ENCODE data around the gene ZNF804B.

The ZNF804B gene

DNA sequence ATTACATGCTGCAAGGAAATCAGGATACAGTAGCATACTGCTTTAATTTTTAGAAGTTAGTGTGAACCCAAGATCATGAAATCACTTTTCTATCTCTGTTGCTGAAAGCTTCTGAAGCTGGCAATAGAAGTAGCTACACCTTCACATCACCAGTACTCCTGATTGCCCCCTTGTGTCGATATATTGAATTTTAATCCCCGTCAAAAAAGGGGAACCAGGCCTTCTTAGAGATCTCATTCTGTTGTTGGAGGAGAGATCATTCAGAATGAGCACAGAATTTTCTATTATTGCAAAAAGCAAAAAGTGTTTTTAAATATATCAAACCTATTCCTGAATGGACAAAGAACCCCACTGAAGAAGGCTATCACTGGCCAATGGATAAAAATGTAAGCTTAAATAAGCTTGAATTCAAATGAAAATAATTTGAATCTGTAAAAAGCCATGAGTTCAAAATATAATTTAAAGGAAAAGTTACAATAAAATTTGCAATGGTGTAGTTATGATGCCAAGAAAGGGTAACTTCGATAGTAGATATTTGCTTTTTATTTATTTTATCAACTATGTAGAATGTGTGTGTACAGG lies 75.7 kb downstream of the ZNF804B start:
- DNase-seq (ENCODE audit: low read depth in 2 of 2), result no peak

DNA sequence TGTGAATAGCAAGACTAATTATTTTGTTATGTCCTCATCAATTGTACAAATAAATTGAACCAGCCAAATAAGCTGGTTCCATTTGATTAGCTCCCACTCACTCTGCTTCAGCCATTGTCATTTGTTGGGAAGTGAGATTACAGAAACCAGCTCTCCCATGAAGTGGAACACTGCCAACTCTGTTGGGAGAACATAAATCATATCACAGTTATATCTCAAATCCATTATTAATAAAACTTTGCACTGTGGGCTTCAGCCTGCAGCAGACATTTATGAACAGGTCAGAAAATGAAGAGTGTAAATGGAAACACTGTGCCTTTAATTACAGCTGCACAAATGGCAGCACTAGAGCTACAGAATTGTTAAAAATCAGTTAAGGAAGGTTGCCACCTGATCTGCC lies 82.7 kb downstream of the ZNF804B start:
- no peak for DNase-seq (ENCODE audit: low read depth in 2 of 2)

DNA sequence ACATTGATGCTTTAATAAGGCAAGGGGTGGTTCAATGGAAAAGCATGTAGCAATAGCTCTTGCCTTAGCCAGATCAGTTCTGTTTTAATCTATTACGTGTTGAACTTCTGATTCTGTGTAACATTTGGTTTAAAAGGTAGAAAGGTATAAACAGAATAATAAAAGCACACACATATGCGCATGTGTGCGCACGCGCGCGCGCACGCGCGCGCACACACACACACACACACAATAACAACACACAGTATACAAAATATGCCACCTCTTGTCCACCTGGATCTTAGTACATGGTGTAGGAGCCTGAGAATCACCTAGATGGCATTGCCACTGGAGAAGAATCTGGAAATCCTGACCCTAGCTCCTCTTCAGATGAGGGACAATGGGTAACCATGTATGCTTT lies 85.6 kb downstream of the ZNF804B start:
- DNase-seq (ENCODE audit: low read depth in 2 of 2), result no peak

DNA sequence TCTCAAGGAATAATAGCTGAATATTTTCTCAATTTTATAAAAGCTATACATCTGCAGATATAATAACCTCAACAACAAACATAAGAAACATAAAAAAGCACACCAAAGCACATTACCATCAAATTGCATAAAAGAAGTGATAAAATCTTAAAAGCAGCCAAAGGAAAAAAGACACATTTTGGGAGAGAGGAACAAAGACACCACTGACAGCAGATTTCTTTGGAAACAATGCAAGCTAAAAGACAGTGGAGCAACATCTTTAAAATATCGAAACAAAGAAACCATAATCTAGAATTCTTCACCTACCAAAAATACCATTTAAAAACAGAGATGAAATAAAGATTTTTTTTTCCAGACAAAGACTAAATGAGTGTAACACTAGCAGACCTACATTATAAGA lies 91.7 kb downstream of the ZNF804B start:
- DNase-seq (ENCODE audit: low read depth in 2 of 2), result no peak

DNA sequence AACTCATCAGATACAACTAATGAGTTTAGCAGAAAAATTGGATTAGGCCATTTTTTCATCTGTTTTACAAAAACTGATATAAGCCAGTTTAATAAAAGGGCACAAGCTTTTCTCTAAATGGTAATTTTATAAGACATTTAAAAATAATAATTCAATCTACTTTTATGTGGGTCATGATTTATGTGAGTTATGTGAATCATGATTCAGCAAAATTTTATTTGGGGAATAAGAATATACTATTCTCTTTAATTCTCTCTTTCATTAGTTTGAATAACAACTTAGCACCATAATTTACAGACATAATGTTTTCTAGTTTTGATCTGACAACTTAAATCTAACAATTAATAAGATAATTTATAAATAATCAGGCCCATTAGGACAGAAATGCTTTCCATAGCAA lies 99.8 kb downstream of the ZNF804B start:
- DNase-seq (ENCODE audit: low read depth in 2 of 2), result no peak

DNA sequence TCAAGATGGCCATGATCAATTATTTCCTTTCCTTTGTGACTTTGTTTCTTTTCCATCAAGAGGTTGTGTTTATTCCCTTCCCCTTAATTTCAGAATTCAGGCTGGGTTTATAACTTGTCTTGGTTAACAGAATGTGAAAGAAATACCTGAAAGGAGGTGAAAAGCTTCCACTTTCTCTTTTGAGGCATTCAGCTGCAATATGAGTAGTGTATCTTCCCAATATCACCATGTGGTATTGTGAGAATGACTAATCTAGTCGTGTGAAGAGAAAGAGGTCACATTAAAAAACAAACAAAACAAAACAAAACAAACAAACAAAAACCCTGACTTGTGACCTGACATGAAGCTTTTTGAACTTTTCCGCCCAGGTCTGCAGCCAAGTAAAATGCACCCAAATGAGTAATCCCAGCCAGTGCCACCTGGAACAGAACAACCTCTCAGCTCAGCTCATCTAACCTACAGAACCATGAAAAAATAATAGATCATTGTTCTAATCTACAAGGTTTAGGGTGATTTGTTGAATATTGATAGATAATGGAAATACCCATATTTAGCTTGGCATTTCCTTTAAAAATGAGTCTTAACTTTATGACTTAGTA lies 106.9 kb downstream of the ZNF804B start:
- no peak for DNase-seq (ENCODE audit: low read depth in 2 of 2)

DNA sequence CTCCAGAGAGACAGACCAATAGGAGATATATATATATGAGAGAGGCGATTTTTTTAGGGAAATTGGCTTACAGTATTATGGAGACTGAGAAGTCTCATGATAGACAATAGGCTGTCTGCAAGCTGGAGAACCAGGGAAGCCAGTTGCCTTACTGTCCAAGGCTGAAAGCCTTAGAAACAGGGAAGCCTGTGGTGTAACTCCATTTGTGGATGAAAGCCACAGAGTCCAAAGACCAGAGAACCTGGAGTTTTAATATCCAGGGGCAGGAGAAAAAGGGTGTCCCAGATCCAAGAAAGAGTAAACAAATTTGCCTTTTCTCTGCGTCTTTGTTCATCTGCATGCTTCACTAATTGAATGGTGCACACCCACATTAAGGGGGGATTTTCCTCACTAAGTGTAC lies 107.7 kb downstream of the ZNF804B start:
- no peak for DNase-seq (ENCODE audit: low read depth in 2 of 2)

DNA sequence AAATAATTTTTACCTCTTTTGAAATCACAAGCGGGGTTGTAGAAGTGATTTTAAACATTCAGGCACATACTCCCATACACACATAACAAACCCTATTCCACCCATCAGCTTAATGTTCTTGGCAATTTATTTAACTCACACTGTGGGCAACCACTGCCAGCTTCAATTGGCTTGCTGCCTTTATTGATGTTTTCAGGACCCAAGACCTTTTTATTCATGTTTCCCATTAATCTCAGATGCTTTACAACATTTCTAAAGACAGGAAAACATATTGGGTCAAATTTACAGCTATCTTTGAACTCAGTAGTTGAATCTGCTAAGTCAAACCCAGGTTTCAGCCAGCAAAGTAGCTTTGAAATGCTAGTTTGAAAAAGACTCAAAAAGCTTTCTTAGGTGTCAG lies 109.0 kb downstream of the ZNF804B start:
- DNase-seq (ENCODE audit: low read depth in 2 of 2), result no peak

DNA sequence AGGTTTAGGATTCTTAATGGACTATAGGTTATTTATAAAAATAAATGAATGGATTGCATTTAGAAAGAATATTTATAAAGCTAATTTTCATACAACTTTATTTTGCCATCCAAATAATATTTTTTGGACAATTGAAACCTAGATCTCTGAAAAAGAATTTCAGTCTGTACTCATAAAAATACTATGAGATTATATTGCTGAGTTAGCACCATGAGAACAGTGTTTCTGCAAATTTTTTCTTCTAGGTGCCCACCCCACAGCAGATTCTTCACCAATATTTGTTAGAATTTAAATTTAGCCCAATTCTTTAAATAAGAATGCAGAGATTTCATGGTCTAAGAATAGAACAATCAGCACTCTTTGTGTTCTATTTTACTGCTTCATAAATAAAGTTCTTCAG lies 121.6 kb downstream of the ZNF804B start:
- DNase-seq (ENCODE audit: low read depth in 2 of 2), result no peak

DNA sequence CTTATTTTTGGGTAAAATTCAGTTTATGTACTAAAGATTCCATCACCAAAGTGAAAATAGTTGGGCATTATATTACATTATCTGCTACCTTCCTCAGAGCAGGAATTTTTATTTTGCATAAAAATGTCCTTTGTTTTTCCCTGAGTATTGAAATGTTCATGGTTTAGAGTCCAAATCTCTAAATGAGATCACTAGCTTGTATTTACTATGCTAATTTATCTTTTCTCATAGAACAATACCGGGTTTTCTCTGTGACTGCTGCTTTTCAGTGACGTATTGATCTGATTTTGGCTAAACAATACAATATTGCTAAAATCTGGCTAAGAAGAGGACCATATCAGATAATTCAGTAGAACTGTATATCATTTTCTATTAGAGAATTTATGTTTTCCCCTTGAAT lies 125.6 kb downstream of the ZNF804B start:
- DNase-seq (ENCODE audit: low read depth in 2 of 2), result no peak

DNA sequence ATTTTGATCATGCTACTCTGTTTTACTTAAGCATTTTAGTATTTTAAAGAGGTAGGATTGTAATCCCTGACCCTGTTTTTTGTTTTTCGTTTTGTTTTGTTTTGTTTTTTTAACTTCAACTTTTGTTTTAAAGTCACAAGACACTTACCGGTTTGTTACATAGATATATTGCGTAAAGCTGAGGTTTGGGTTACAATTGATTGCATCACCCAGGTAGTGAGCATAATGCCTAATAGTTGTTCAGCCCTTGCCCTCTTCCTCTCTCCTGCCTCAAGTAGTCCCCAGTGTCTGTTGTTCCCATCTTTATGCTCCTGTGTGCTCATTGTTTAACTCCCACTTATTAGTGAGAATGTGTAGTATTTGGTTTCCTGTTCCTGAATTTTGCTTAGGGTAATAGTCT lies 129.2 kb downstream of the ZNF804B start:
- no peak for DNase-seq (ENCODE audit: low read depth in 2 of 2)

DNA sequence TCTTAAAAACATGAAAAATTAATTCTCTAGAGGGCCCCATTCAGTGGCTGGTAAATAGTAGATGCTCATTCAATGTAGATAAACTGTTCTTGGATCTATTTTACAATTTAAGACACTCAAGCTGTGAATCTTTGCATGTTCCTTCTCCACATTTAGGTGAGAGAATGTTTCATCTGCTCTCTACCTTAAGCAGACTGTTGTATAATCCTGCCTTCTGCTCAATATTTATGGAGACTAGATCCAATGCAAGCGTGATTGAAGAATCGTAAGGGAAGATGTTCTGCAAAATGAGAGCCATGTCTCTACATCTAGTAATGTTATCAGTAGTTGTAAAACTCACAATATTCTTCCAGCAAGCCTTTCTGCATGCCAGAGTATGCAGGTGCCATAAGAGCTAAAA lies 151.0 kb downstream of the ZNF804B start:
- no peak for DNase-seq (ENCODE audit: low read depth in 2 of 2)

DNA sequence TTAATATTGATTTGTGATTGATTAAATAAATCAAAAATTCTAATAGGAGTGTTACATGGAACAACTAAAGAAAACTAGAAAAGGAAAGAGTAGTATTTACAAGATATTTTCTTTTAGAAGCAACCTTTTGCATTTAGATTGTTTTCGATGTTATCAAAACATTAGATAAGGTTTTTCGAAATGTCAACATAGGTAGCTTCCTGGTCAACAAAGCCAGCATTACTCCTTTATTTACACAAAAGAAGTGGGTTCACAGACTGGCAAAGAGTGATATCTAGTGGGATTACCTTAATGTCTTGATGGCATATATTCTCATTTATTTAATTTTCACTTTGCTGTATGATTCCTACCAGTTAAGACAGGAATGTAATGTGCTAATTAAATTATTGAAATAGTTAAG lies 153.4 kb downstream of the ZNF804B start:
- no peak for DNase-seq (ENCODE audit: low read depth in 2 of 2)

DNA sequence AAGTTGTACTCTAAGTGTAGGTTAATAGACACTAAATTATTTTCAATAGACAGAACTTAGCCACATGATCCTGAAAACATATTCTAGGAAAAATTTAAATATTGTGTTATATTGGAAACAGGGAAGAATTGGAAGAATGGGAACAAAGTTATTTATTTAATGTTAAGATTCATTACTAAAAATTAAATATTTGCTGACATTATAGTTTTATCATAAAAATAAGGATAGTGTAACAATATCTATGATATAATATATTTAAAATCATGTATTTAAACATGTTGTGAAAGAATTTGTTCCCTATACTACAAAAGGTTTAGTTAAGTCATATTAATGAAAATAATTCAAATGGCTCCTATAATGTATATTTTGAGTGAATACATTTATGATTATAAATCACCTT lies 156.1 kb downstream of the ZNF804B start:
- no peak for DNase-seq (ENCODE audit: low read depth in 2 of 2)

DNA sequence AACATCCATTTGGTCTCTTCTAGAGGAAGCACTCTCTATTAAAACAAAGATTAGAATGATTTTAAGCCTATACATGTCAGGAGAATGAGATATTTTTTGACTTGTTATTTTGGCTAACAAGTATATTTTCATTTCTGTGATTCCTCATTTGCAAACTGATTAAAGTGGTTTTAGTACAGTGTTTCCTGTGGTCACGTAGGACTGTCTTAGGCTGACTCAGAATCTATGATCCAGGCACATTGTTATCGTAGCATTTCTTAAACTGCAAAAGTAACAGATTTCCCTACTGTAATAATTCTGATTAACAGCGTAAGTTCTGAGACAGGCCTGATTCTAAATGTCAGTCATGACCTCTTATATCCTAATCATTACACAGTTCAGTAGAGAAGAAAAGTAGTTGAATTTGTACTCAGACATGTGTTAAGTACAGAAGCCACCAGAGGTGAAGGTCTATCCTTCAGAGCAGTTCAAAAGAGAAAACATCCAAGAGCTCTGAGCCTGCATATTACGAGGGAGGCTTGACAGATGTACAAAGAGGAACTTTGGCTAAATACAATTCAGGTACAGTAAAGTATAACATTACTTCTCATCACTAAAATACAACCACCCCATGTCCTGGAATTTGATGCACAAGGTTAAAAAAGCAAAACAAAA lies 160.1 kb downstream of the ZNF804B start:
- DNase-seq (ENCODE audit: low read depth in 2 of 2), result no peak

DNA sequence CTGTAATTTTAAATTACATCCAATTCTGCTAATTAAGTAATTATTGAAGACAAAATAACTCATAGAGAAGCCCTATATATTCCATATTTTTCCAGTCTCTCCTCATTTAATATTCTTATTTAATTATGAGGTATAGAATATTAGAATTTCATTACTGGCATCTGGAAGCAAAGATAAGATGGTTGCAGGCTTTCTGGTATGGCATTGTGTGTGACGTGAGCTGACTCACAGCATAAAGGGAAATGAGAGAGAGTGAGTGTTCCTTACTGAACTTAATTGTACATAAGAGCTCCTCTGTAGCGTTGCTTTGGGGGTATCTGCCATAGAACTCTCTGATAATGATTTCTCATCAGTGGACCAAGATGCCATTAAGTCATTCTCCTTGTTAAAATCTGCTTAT lies 163.4 kb downstream of the ZNF804B start:
- DNase-seq (ENCODE audit: low read depth in 2 of 2), result no peak

DNA sequence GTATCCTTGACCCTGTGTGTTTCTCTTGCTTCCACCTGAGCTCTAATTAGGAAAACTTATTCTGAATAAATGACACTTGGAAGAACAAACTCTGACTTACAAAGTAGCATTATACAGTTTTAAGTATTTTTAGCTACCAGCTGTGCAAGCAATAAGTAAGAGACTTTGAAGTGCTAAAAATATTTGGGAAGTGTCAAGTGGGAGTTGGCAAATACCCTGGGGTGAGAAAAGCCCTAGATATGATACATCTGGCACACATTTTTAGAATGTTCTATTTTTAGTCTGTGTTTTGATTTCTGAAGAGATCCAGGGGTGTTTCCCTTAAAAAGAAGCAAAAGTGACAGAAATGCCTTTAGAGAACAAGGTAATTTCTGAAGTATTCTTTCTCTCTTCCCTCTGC lies 168.8 kb downstream of the ZNF804B start:
- DNase-seq (ENCODE audit: low read depth in 2 of 2), result no peak

DNA sequence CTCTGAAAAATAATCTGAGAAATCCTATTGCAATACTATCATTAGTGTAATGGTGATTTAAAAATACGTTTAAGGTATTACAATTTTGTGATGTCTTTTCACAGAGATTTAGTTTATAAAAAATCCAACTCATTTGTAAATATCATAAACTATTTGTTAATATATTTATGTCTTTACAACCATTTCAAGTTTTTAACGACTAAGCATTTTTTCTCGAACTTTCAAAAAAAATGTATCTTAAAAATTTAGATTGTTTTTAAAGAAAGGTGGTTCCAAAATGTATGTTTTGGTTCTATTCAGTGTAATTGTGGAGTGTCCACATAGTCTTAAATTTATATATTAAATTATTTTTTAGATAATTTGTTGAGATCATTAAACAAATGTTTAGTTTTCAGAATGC lies 170.2 kb downstream of the ZNF804B start:
- no peak for DNase-seq (ENCODE audit: low read depth in 2 of 2)

DNA sequence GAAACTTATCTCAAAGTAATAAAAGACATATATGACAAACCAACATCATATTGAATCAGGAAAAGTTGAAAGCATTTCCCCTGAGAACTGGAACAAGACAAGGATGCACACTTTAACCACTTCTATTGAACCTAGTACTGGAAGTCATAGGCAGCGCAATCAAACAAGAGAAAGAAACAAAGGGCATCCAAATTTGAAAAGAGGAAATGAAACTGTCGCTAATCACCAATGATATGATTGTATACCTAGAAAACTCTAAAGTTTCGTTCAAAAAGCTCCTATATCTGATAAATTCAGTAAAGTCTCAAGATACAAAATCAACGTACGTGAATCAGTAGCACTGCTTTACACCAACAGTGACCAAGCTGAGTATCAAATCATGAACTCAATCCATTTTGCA lies 173.8 kb downstream of the ZNF804B start:
- DNase-seq (ENCODE audit: low read depth in 2 of 2), result no peak

DNA sequence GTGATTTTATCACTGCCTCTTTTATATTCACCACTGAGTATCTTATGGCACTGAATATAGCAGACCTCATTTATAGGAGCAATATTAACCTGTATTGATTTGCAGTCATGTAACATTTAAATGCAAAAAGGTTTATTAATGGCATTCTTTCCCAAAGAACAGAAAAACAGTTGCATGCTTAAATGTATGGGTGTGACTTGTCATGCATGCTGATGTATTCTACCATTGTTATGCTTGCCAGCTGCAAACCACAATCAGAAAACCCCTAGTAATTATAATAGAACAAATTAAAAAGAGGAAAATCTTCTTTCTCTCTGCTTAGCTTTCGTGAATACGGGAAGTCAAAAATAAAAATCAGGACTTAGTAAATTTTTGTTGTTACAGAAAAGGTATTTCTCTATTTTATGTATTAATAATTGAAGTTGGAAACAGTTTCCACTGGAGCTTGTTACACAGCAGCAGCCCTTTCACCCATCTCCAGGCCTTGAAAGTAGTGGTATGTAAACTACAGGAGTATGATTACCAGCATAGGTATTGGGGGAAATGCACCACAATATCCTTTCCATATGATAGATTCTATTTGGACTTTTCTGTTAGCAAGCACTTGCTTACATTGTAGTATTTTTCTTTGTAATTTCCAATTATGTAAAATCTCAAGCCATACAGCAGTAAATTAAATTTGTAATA lies 183.5 kb downstream of the ZNF804B start:
- DNase-seq (ENCODE audit: low read depth in 2 of 2), result no peak

DNA sequence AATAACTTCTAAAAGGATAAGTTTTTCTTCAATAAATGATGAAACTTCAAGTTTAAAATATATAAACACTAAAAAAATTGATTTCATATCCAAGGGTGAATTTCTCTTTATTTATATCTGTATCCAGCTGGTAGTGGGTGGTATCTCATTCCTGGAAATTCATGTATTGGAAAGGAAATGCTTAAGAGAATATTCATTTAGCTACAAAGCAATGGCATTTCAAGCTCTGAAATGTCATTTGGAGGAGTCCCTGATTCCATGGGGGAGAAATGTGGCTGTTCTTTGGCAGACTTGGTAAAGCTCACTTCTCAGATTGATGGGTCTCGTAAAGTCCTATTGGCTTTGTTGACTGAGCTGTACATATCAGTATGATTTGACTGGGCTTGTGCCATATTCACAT lies 192.3 kb downstream of the ZNF804B start:
- DNase-seq (ENCODE audit: low read depth in 2 of 2), result no peak

DNA sequence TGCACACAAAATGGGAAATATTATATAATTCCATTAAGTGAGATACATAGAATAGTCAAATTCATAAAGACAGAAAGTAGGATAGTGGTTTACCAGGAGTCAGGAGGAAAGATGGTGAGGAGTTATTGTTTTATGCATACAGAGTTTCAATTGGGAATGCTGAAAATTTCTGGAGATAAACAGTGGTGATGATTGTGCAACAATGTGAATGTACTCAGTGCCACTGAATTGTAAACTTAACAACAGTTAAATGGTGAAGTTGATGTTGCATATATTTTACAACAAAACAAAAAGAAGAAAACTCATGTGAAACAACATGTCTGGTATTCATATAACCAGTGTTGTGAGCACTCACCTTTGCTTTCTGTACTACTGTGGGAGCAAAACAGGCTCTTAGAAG lies 204.9 kb downstream of the ZNF804B start:
- DNase-seq (ENCODE audit: low read depth in 2 of 2), result no peak

DNA sequence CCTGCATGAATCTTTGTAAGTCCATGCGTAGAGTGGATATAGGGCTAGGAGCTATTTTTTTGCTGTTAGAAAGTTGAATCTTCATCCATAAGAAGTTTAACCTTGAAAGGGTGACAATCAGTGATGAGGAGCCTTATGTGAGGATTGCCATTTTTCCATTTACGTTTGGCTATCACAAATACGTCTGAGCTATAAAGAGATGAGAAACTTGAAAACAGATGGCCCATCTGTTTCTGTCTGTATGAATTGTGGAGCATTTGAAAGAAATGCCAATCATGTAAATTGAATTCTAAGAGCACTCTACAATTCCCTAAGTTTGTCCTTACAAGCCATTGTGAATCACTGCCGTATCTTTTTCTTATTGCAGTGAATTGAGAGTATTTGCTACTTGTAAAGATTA lies 205.9 kb downstream of the ZNF804B start:
- DNase-seq (ENCODE audit: low read depth in 2 of 2), result no peak
